HG03097 (cell line): ENCODE data around the gene NIM1K.
"Not testable (repeated sequence)": the region's sequence is repeated elsewhere in the genome, so short reads cannot be mapped to it uniquely, and the experiment has no call there.

Experiments used
- ATAC-seq: cut with Tn5 transposase; IDR thresholded peaks from one replicate; pipeline ENCODE4 v1.9.1; 2021; ENCODE audit not compliant: unreplicated experiment, low FRiP score

NIM1K gene

DNA sequence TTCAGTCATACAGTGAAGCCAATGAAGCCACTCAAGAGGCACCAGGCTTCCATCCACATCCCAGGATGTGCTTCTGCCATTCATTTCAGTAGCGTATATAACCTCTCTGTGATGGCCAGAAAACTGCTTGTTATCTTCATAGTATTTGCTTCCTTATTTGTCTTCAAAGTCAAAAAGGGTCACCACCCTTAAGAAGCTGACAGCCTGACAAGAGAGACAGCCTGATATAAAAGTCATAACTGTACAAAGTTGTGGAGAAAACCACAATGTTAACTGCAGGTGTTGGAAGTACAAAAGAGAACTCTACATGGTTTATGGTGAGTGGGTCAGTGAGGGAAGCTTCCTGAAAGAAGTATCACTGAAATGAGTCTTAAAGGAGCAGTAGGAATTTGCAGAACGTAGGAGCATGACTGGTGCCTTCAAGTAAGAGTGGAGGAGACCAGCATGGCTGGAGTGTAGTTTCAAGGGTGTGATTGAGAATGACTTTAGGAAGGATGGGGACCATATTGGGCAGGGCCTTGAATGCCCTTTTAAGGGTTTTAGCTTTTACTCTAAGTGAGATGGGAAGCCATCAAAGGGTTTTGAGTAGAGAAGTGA lies 33.7 kb downstream of the NIM1K start:
- no peak for ATAC-seq

DNA sequence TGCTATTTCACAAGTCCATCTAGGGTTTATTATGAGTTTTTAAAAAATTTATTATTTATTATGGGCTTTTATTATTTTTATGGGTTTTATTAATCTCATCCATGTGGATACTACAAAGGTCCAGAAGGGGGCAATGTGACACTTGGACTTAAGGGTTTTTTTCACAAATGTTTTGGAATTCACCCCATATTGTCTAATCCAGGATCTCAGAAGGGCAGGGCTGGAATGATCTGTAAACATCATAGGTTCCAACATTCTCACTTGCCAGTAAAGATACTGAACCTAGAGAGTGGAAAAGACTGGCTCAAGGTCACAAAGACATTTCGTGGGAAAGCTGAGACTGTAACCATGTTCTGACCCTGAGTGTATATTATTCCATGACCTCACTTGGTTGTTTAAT lies 35.6 kb downstream of the NIM1K start:
- no peak for ATAC-seq

GRCh38 chr5:43230707-43231106 lies 38.7 kb downstream of the NIM1K start:
- no peak for ATAC-seq

DNA sequence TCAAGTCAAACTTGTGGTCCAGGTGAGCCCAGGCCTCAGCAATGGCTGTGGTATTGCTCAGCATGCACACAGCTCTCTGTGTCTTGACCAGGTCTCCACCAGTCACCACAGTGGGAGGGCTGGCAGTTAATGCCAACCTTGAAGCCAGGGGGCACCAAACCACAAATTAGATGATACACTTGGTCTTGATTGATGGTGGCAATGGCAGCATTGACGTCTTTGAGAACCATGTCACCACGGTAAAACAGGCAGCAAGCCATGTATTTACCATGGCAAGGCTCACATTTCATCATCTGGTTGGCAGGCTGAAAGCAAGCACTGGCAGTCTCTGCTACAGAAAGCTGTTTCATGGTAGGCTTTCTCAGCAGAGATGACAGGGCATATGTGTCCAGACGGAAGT lies 40.0 kb downstream of the NIM1K start:
- ATAC-seq = no peak

DNA sequence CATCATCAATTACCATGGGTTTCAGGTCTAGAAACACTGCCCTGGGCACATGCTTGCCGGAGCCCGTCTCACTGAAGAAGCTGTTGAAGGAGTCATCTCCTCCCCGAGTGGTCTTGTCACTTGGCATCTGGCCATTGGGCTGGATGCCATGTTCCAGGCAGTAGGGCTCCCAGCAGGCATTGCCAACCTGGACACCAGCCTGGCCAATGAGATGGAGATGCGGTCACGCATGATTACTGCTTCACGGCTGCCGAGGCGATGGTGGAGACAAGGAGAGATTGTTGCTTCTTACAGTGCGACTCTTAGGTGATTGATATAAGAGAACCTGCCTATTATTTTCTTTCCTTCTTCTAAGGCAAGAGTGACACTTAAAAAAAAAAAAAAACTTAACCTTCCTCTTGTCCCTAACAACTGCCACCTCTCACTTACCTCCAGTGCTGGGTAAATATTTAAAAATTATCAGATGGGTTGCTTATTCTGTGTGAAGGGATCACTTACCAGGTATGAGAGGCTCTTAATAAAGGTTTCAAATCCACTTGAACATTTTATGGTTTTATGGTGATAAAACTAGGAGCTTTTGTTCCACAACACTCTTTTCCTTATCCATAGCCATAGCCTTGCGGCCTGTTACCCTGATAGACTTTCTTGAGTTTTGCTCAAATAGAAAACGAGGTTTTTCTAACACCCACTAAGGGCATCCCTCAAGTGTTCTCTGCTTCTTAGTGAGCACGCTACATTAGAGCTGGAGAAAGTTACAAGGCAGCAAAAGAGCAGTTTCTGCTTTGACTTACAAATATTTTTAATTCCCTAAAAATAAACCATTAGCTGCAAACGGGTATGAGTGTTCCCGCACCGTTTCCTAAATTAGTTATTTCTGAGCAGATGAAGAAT lies 41.2 kb downstream of the NIM1K start:
- no peak for ATAC-seq

- ATAC-seq = peak; percentile 69
These were observed 41.9 kb downstream of the NIM1K start for GRCh38 chr5:43233946-43234345.

DNA sequence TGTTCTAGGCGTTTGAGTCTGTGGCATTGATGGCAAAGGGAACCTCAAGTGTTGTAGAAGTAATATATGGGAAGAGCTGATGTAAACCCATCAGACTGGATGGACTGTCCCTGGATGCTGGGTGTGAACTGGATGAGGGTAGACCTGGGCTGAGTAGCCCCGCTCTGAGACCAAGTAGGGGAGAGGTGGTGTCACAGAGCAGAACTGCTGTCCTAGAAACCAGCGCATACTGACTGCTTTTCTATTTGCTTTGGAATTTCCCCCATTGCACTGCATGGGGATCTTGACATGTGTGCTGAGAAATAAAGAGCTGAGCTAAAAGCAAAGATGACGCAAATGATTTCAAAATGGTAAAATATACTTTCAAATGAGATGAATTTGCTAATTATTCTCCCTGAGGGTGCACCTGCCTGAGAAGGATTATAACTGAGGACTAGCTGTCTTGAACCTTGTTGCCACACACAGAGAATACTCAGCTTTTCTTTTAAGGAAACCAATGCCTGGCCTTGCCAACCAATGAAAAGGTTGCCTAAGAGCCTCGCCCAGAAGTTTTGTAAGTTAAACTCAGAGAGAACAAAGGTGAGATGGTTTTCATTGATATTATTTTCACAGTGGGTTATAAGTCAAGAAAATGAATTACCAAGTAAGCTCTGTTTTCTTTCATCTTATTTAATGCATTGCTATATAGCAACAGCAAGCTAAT lies 44.8 kb downstream of the NIM1K start:
- ATAC-seq = no peak

- no peak for ATAC-seq
These were observed 50.2 kb downstream of the NIM1K start for GRCh38 chr5:43242196-43242595.

- no peak for ATAC-seq
These were observed 51.2 kb downstream of the NIM1K start for GRCh38 chr5:43243270-43243669.

DNA sequence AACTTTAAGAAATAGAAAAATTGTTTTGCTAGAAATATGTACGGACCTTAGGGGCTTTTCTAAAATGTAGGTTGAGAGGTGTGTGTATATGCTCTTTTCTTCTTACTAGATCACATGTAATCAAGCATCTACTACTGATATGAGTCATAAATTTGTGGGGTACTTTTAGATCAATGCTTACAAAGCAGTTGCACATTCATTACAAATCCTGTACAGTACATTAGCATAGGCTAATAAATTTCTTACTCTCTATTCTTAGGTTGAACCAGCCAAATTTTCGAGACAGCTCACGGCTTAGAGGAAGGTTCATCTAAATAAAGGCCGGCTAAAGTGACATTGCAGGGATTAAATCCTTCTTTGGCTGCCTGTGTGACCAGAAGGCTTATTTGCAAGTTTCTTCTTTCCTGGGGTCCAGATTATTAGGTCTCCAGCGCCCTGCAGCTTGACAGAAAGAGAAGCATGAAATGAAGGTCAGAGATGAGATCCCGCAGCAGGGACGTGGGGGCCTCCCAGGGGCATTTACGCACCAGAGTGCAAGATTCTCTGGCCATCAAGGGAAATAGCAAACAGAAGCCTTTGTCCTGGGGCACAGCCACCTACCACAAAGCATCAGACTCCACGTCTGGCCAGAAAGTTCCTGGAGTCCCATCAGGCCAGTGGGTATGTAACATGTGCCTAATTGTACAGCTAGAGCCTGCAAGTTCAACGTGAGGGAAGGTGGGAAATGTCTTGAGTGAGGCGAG lies 53.0 kb downstream of the NIM1K start:
- peak; percentile 48 for ATAC-seq

DNA sequence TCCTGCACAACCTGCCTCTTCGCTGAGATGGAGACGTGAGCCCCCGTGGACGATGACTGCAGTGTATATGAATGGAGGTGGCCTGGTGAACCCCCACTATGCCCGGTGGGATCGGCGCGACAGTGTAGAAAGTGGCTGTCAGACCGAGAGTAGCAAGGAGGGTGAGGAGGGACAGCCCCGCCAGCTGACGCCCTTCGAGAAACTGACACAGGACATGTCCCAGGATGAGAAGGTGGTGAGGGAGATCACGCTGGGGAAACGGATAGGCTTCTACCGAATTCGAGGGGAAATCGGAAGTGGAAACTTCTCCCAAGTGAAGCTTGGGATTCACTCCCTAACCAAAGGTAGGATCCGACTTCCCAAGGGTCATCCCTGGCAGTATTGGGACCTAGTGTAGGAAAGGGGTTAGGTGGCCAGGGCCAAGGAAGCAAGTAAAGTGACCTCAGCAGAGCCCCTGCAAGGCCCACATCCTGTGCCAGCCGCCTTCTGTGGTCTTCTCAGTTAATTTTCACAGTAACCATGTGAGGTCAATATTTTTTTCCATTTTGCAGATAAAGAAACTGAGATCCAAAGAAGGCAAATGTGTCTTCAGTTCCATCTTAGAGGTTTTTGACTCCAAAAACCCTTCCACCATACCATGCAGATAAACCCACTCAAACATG lies 53.8 kb downstream of the NIM1K start:
- no peak for ATAC-seq

DNA sequence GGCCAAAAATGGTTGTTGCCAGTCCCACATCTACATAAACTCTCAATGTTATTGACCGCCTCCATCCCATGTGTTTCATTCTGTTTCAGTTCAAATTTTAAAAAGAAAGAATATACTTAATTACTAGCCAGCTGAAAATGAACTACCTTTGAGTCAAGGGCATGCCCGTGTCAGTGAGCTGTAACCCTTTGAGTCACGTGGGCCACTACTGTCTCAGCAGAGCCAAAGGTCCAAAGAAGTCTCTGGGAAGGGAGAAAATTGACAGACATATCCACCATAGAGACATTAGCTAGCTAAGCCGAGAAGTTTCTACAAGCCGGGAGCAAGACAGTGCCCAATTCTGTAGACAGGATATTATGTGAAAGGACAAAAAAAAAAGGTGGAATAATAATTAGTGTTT lies 59.7 kb downstream of the NIM1K start:
- no peak for ATAC-seq

- ATAC-seq = no peak
These were observed 63.7 kb downstream of the NIM1K start for GRCh38 chr5:43255704-43256103.

- ATAC-seq = peak; percentile 54
These were observed 64.4 kb downstream of the NIM1K start for GRCh38 chr5:43256261-43256966.

DNA sequence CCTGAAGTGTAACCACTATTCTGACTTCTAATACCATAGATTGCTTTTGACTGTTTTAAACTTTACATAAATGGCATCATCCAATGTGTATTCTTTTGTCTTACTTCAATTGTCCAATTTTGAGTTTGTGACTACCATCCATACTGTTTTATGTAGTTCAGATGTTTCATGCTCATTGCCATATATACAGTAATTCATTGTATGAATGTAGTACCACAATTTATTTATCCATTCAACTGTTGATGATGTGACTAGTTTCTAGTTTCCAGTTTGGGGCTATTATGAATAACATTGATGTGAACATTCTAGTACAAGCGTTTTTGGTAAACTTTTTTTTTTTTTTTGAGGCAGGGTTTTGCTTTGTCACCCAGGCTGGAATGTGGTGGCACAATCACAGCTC lies 66.1 kb downstream of the NIM1K start:
- ATAC-seq = no peak

- not testable (repeated sequence) for ATAC-seq
These were observed 70.2 kb downstream of the NIM1K start for GRCh38 chr5:43262269-43262668.

DNA sequence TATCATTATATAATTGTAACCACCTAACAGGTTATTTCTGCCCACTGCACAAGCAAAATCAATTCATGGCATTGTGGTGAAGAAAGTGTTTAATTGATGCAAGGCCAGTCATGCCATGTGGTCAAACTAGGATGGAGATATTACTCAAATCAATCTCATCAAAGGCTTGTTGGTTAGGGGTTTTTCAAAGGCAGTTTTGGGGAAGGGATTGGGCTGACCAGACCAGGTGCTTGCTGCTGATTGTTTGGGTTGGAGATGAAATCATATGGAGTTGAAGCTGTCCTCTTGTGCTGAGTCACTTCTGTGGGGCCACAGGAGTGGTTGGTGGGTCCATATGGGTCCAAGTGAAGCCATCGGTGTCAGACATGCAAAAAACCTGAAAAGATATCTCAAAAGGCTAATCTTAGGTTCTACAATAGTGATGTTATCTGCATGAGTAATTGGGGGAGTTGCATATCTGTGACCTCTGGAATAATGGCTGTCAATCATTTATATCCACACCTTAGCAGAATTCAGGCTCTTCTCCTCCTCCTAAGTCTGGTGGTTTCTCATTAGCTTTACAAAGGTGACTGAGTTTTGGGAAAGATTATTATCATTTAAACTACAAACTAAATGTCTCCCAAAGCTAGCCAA lies 76.3 kb downstream of the NIM1K start:
- peak; percentile 62 for ATAC-seq

DNA sequence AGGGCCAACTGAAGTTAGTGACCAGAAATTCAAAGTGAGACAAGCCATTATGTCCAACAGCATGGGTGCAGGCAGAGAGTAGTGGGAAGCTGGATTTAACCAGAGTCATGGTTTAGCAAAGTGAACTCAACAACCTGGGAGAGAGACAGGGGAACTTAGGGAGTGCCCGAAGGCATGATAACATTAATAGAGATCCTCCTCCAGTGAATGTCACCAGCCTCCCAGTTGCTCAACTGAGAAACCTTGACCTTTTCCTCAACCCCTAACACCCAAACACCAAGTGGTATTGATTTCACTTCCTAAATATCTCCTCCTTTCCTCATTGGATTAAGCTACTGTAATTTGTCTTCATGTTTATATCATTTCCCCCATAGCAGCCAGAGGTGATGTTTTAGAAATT lies 78.6 kb downstream of the NIM1K start:
- ATAC-seq = no peak

DNA sequence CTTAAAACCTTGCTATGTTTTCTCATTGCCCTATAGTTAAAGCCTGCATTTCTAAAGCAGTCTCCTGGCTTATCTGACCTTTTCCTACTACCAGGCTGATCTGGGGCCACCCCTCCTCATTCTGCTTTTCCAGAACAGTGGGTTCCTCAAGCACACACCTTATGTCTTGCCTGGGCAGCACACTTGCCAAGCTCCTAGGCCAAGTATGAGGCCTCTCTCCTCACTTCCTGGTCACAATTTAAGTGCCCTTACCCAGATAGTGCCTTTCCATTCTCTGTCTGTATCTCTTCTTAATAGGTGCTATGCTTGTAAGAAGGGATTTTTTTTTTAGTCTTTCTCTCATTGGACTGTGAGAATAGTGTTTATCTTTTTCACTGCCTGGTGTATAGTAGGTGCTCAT lies 81.5 kb downstream of the NIM1K start:
- ATAC-seq = no peak
